Measurements from ENCODE around the gene DCUN1D1. TPM values are rescaled to one million over a fixed set of nuclear protein-coding genes. Genes with fewer than 3 reads are reported as not detected.

DCUN1D1 gene
- total and polyA plus RNA-seq, 8 donors, result 2.8 to 25.0 (median 16.3) TPM

- H3K4me1 ChIP-seq, result peaks cover 0 to 22% (median 12%) of the 10 kb centered on the region in 3 donors
- H3K27me3 ChIP-seq, result no peaks in the 10 kb centered on the region
- no peak overlapping the region for H3K4me3 ChIP-seq
- no peak for DNase-seq
- intact Hi-C loops (cut with DNase I), result no loop called here
- no peak for FAIRE-seq
- no peak overlapping the region for H3K27ac ChIP-seq
- no peaks in the 10 kb centered on the region for H3K36me3 ChIP-seq
- ATAC-seq, result peak in 2 of 4 donors; percentile 25 to 52
- no peak for TF ChIP-seq CTCF (IDR thresholded peaks at IDR 0.05)
- WGBS, 2 donors, result 57 to 63% methylated on average over 4 of the region's 4 CpGs
- H3K9me3 ChIP-seq, result no peaks in the 10 kb centered on the region
Measured at GRCh38 chr3:182921665-182922355, 58.5 kb downstream of the DCUN1D1 start.

- intact Hi-C loops (cut with DNase I), result no loop called here
- no peak overlapping the region for H3K27ac ChIP-seq
- ATAC-seq, result peak; percentile 44 to 73 (median 64)
- H3K9me3 ChIP-seq, result no peaks in the 10 kb centered on the region
- no peak for DNase-seq
- H3K27me3 ChIP-seq, result no peaks in the 10 kb centered on the region
- no peaks in the 10 kb centered on the region for H3K36me3 ChIP-seq
- no peak for TF ChIP-seq CTCF (IDR thresholded peaks at IDR 0.05)
- no peak overlapping the region for H3K4me3 ChIP-seq
- no peak for FAIRE-seq
- H3K4me1 ChIP-seq, result peaks cover 0 to 22% (median 12%) of the 10 kb centered on the region in 3 donors
- WGBS, 2 donors, result 50% methylated on average over 9 of the region's 9 CpGs
Measured at GRCh38 chr3:182920515-182921084, 59.7 kb downstream of the DCUN1D1 start.

DNA sequence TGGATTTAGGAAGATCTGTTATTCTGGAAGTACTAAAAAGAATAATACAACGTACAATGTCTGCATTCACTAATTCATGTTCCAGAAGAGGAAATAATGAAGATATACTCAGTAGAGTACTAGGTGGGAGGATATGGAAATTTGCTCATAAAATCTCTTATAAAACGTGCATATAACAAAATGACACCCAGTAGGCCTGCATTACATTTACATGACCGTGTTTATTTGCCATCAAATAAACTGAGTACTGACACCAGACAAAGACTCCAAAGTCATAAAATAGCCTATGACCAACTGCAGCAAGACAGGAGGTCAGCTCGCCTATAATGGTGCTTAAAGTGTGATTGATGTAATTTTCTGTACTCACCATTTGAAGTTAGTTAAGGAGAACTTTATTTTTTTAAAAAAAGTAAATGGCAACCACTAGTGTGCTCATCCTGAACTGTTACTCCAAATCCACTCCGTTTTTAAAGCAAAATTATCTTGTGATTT lies 60.4 kb downstream of the DCUN1D1 start:
- 77 to 81% methylated on average over 5 of the region's 5 CpGs for WGBS, 2 donors
- DNase-seq, result no peak
- no peak for TF ChIP-seq CTCF (IDR thresholded peaks at IDR 0.05)
- no peak for FAIRE-seq
- Histone ChIP-seq H3K9me3 (no peaks in the 10 kb centered on the region), H3K4me3 (no peak overlapping the region), H3K4me1 (peaks cover 0 to 22% (median 12%) of the 10 kb centered on the region in 3 donors), H3K27ac (no peak overlapping the region), H3K36me3 (peaks cover 0 to 2% (median 0%) of the 10 kb centered on the region in 3 donors), H3K27me3 (no peaks in the 10 kb centered on the region)
- ATAC-seq, result no peak
- intact Hi-C loops (cut with DNase I), result no loop called here

GRCh38 chr3:182917134-182917533 lies 63.2 kb downstream of the DCUN1D1 start:
- no peak for TF ChIP-seq CTCF (IDR thresholded peaks at IDR 0.05)
- Histone ChIP-seq H3K27me3 (no peaks in the 10 kb centered on the region), H3K36me3 (peaks cover 0 to 14% (median 0%) of the 10 kb centered on the region in 3 donors), H3K4me1 (peaks cover 0 to 22% (median 12%) of the 10 kb centered on the region in 3 donors), H3K9me3 (no peaks in the 10 kb centered on the region), H3K27ac (no peak overlapping the region), H3K4me3 (no peak overlapping the region)
- 63 to 65% methylated on average over 3 of the region's 3 CpGs for WGBS, 2 donors
- FAIRE-seq (no peak), DNase-seq (no peak), ATAC-seq (no peak)
- intact Hi-C loops (cut with DNase I), result no loop called here

GRCh38 chr3:182914341-182914740 lies 66.0 kb downstream of the DCUN1D1 start:
- ATAC-seq (no peak), DNase-seq (no peak), FAIRE-seq (no peak)
- H3K4me1 ChIP-seq, result peaks cover 0 to 5% (median 4%) of the 10 kb centered on the region in 3 donors
- H3K9me3 ChIP-seq, result no peaks in the 10 kb centered on the region
- intact Hi-C loops (cut with DNase I), result no loop called here
- H3K27ac ChIP-seq, result no peak overlapping the region
- H3K27me3 ChIP-seq, result no peaks in the 10 kb centered on the region
- peaks cover 0 to 14% (median 0%) of the 10 kb centered on the region in 3 donors for H3K36me3 ChIP-seq
- no peak overlapping the region for H3K4me3 ChIP-seq
- no peak for TF ChIP-seq CTCF (IDR thresholded peaks at IDR 0.05)
- WGBS, 2 donors, result 90 to 91% methylated on average over 1 of the region's 1 CpG
